PC-9 (cell line): ENCODE data around the gene OR9I1. TPM values are rescaled to one million over a fixed set of nuclear protein-coding genes. Genes with fewer than 3 reads are reported as not detected.

ENCODE experiments used
- BruUV-seq: library from RNA; stranded (reverse); fragments of 400-500 nt; replicated peaks from 2 replicates; lab custom pipeline; 2021; lab: Mats Ljungman, UMichigan
- CTCF ChIA-PET: fragments of 300-600 bp; sonication (Branson Sonifier 250); formaldehyde crosslinking; loops from one replicate; lab custom pipeline; 2022; ENCODE audit warnings: antibody characterized with exemption; lab: Charles Lee
- POLR2A ChIA-PET: fragments of 300-600 bp; sonication (Branson Sonifier 250); formaldehyde crosslinking; loops from one replicate; lab custom pipeline; 2022; ENCODE audit warnings: antibody characterized with exemption; ENCODE audit not compliant: unreplicated experiment; lab: Charles Lee
- DNase-seq, 2 experiments: peaks; one replicate each; pipeline versions ENCODE4 v3.0.0 to v3.0.0-alpha.2; 2015 to 2022; ENCODE audit warnings: mixed read lengths in 1 of 2
- H2AFZ ChIP-seq: fragments of 200-600 bp; sonication (generic); 2 replicates; pipeline ENCODE4 v1.8.1; 2017; ENCODE audit warnings: antibody characterized with exemption
- H3F3A ChIP-seq: fragments of 200-600 bp; sonication (generic); 2 replicates; pipeline ENCODE4 v1.8.1; 2017; ENCODE audit warnings: antibody characterized with exemption, mild to moderate bottlenecking, low read depth; ENCODE audit not compliant: insufficient read depth
- H3K27ac ChIP-seq: fragments of 200-600 bp; sonication (generic); 2 replicates; pipeline ENCODE4 v1.6.1; 2016; ENCODE audit warnings: mixed run types
- H3K27me3 ChIP-seq: fragments of 200-600 bp; sonication (generic); 2 replicates; pipeline ENCODE4 v1.6.1; 2016; ENCODE audit warnings: low read depth, mixed run types; ENCODE audit not compliant: insufficient read depth
- H3K36me3 ChIP-seq: fragments of 200-600 bp; sonication (generic); 2 replicates; pipeline ENCODE4 v1.6.1; 2016; ENCODE audit warnings: low read depth, mixed run types
- H3K4me1 ChIP-seq: fragments of 200-600 bp; sonication (generic); replicated peaks from 2 replicates; pipeline ENCODE4 v1.6.1; 2016; ENCODE audit warnings: mixed run types; ENCODE audit not compliant: insufficient read depth
- H3K4me2 ChIP-seq: fragments of 200-600 bp; sonication (generic); 2 replicates; pipeline ENCODE4 v1.6.1; 2017; ENCODE audit warnings: mixed run types
- H3K4me3 ChIP-seq: fragments of 200-600 bp; sonication (generic); 2 replicates; pipeline ENCODE4 v1.6.1; 2016; ENCODE audit warnings: mixed run types
- H3K79me2 ChIP-seq: fragments of 200-600 bp; sonication (generic); 2 replicates; pipeline ENCODE4 v1.6.1; 2017; ENCODE audit warnings: low read depth, mixed run types
- H3K9me2 ChIP-seq: fragments of 200-600 bp; sonication (generic); 2 replicates; pipeline ENCODE4 v1.8.1; 2017; ENCODE audit warnings: mild to moderate bottlenecking; ENCODE audit not compliant: insufficient read depth
- H3K9me3 ChIP-seq: fragments of 200-600 bp; sonication (generic); 2 replicates; pipeline ENCODE4 v1.8.1; 2016; ENCODE audit warnings: low read depth; ENCODE audit not compliant: insufficient read depth
- H4K20me1 ChIP-seq: fragments of 200-600 bp; sonication (generic); 2 replicates; pipeline ENCODE4 v1.8.1; 2017; ENCODE audit not compliant: insufficient read depth
- CTCF ChIP-seq: fragments of 200-600 bp; sonication (generic); conservative IDR thresholded peaks from 2 replicates; pipeline ENCODE4 v1.6.1; 2017; ENCODE audit warnings: mixed run types, antibody characterized with exemption, mild to moderate bottlenecking, moderate library complexity
- EZH2 ChIP-seq: fragments of 200-600 bp; sonication (generic); IDR thresholded peaks from 2 replicates; pipeline ENCODE4 v1.8.0; 2017; ENCODE audit warnings: antibody characterized with exemption, low read depth
- intact Hi-C: fragments of 100-400 bp; cut with micrococcal nuclease; formaldehyde crosslinking; loops from one replicate; pipeline ENCODE4 v1.10.0; 2022; ENCODE audit not compliant: unreplicated experiment
- total RNA-seq: library from RNA; stranded (reverse); gene quantifications from 2 replicates; pipeline ENCODE4 v1.2.3, GENCODE V29; 2021

OR9I1 gene
- total RNA-seq, 1 experiment from 2014 or later, result not detected

GRCh38 chr11:58086528-58086927 lies 38.8 kb downstream of the OR9I1 start:
- Histone ChIP-seq H3K27me3 (no peaks in the 10 kb centered on the region), H4K20me1 (no peaks in the 10 kb centered on the region), H3K9me3 (no peaks in the 10 kb centered on the region), H3K4me1 (no peaks in the 10 kb centered on the region), H3K4me2 (no peak overlapping the region), H3K79me2 (no peaks in the 10 kb centered on the region), H3K4me3 (no peak overlapping the region), H2AFZ (no peak overlapping the region), H3K27ac (no peak overlapping the region), H3K36me3 (no peaks in the 10 kb centered on the region), H3F3A (no peaks in the 10 kb centered on the region), H3K9me2 (no peaks in the 10 kb centered on the region)
- CTCF ChIA-PET, result no interaction called here
- TF ChIP-seq CTCF, result no peak
- TF ChIP-seq EZH2, result no peak
- no peak for DNase-seq
- intact Hi-C loops, result no loop called here
- no TSS peak for BruUV-seq
- POLR2A ChIA-PET, result no interaction called here

- Histone ChIP-seq H3K4me3 (no peak overlapping the region), H3K79me2 (no peaks in the 10 kb centered on the region), H3K4me2 (no peak overlapping the region), H3K27me3 (peaks cover 6% of the 10 kb centered on the region; the same call in 1 of the 2 replicates), H3K4me1 (no peaks in the 10 kb centered on the region), H3K36me3 (no peaks in the 10 kb centered on the region), H2AFZ (no peak overlapping the region), H4K20me1 (no peaks in the 10 kb centered on the region), H3K9me3 (no peaks in the 10 kb centered on the region), H3K27ac (no peak overlapping the region), H3K9me2 (no peaks in the 10 kb centered on the region), H3F3A (no peaks in the 10 kb centered on the region)
- BruUV-seq, result no TSS peak
- no peak for DNase-seq
- intact Hi-C loops, result no loop called here
- CTCF ChIA-PET, result no interaction called here
- TF ChIP-seq CTCF (no peak), EZH2 (no peak)
- POLR2A ChIA-PET, result no interaction called here
Observed at GRCh38 chr11:58075781-58076180, 49.5 kb downstream of the OR9I1 start.

- no peaks in the 10 kb centered on the region for H3K36me3 ChIP-seq
- no peaks in the 10 kb centered on the region; the same call in 1 of the 2 replicates for H4K20me1 ChIP-seq
- no peak overlapping the region for H3K4me3 ChIP-seq
- H2AFZ ChIP-seq, result no peak overlapping the region
- H3K79me2 ChIP-seq, result no peaks in the 10 kb centered on the region
- no peaks in the 10 kb centered on the region; the same call in 1 of the 2 replicates for H3K27me3 ChIP-seq
- ChIA-PET CTCF (no interaction called here), POLR2A (no interaction called here)
- H3K27ac ChIP-seq, result no peak overlapping the region
- DNase-seq, result no peak
- H3K4me1 ChIP-seq, result no peaks in the 10 kb centered on the region
- H3K4me2 ChIP-seq, result no peak overlapping the region
- BruUV-seq, result no TSS peak
- no peak for TF ChIP-seq CTCF
- TF ChIP-seq EZH2, result no peak
- intact Hi-C loops, result no loop called here
- H3K9me3 ChIP-seq, result no peaks in the 10 kb centered on the region
- H3F3A ChIP-seq, result no peaks in the 10 kb centered on the region
- H3K9me2 ChIP-seq, result no peaks in the 10 kb centered on the region
Observed at GRCh38 chr11:58070585-58070984, 54.7 kb downstream of the OR9I1 start.
